SK-N-SH (cell line): ENCODE measurements around the gene POGZ. TPM values are rescaled to one million over a fixed set of nuclear protein-coding genes. Genes with fewer than 3 reads are reported as not detected.

Experiments
- CTCF ChIA-PET: fragments of 300-600, 350-600 bp; formaldehyde crosslinking; extraction: SDS; loops from one replicate; lab custom pipeline; 2021; lab: Yijun Ruan, JAX
- POLR2A ChIA-PET: fragments of 350-600 bp; sonication (Branson Sonifier 250); formaldehyde crosslinking; extraction: SDS; loops from one replicate; lab custom pipeline; 2020; ENCODE audit warnings: antibody characterized with exemption, inconsistent platforms; lab: Yijun Ruan, JAX
- DNase-seq: peaks from one replicate; pipeline ENCODE4 v3.0.0; 2012
- H2AFZ ChIP-seq: fragments of 200-600 bp; sonication (generic); 2 replicates; pipeline ENCODE4 v1.8.1; 2016; ENCODE audit warnings: antibody characterized with exemption, mild to moderate bottlenecking, low read depth
- H3F3A ChIP-seq: fragments of 200-600 bp; sonication (generic); replicated peaks from 2 replicates; pipeline ENCODE3; 2016; ENCODE audit warnings: antibody characterized with exemption, mild to moderate bottlenecking; ENCODE audit not compliant: insufficient read depth
- H3K27ac ChIP-seq, 2 experiments: fragments of 200-500 bp in 1 of 2; fragments of 200-600 bp in 1 of 2; sonication (Bioruptor generic) in 1 of 2; sonication (generic), shearing (Covaris generic) in 1 of 2; 2 replicates each; pipeline versions ENCODE4 v1.5.1 to v1.6.1; 2014 to 2016; ENCODE audit warnings: low read depth in 2 of 2, inconsistent platforms in 1 of 2, low read length in 1 of 2, mild to moderate bottlenecking in 1 of 2, mixed read lengths in 1 of 2
- H3K27me3 ChIP-seq: fragments of 200-600 bp; sonication (generic), shearing (Covaris generic); 2 replicates; pipeline ENCODE4 v1.6.1; 2016; ENCODE audit warnings: mixed run types; ENCODE audit not compliant: insufficient read depth
- H3K36me3 ChIP-seq, 2 experiments: fragments of 200-500 bp in 1 of 2; fragments of 200-600 bp in 1 of 2; sonication (Bioruptor generic) in 1 of 2; sonication (generic) in 1 of 2; replicated peaks in 1 of 2; 2 replicates each; pipeline versions ENCODE3 to v1.5.1; 2014 to 2016; ENCODE audit warnings: low read length in 1 of 2, mild to moderate bottlenecking in 1 of 2; ENCODE audit not compliant: insufficient read depth in 2 of 2, control insufficient read depth in 1 of 2
- H3K4me1 ChIP-seq, 2 experiments: fragments of 200-500 bp in 1 of 2; fragments of 200-600 bp in 1 of 2; sonication (Bioruptor generic) in 1 of 2; sonication (generic), shearing (Covaris generic) in 1 of 2; 2 replicates each; pipeline versions ENCODE4 v1.5.1 to v1.6.1; 2014 to 2016; ENCODE audit warnings: low read depth in 1 of 2, low read length in 1 of 2, mixed run types in 1 of 2; ENCODE audit not compliant: insufficient read depth in 2 of 2, control insufficient read depth in 1 of 2
- H3K4me2 ChIP-seq: fragments of 200-600 bp; sonication (generic), shearing (Covaris generic); 2 replicates; pipeline ENCODE4 v1.6.1; 2017; ENCODE audit warnings: mixed run types
- H3K4me3 ChIP-seq, 2 experiments: fragments of 200-500 bp in 1 of 2; fragments of 200-600 bp in 1 of 2; sonication (Bioruptor generic) in 1 of 2; sonication (generic), shearing (Covaris generic) in 1 of 2; 2 replicates each; pipeline versions ENCODE4 v1.5.1 to v1.8.1; 2014 to 2016; ENCODE audit warnings: low read depth in 2 of 2, inconsistent platforms in 1 of 2, low read length in 1 of 2, mild to moderate bottlenecking in 1 of 2, mixed read lengths in 1 of 2, moderate library complexity in 1 of 2
- H3K79me2 ChIP-seq: fragments of 200-600 bp; sonication (generic); 2 replicates; pipeline ENCODE4 v1.8.1; 2017; ENCODE audit warnings: mild to moderate bottlenecking; ENCODE audit not compliant: insufficient read depth
- H3K9ac ChIP-seq: fragments of 200-600 bp; sonication (generic); 2 replicates; pipeline ENCODE4 v1.6.1; 2017; ENCODE audit warnings: mixed run types
- H3K9me2 ChIP-seq: fragments of 200-600 bp; sonication (generic); 2 replicates; pipeline ENCODE4 v1.6.1; 2017; ENCODE audit warnings: mixed run types
- H3K9me3 ChIP-seq: fragments of 200-600 bp; sonication (generic); 2 replicates; pipeline ENCODE4 v1.6.1; 2017; ENCODE audit warnings: mixed run types, mild to moderate bottlenecking, moderate library complexity
- H4K20me1 ChIP-seq: fragments of 200-600 bp; sonication (generic); 2 replicates; pipeline ENCODE4 v1.6.1; 2017; ENCODE audit warnings: mild to moderate bottlenecking, mixed run types; ENCODE audit not compliant: insufficient read depth
- FOSL2 ChIP-seq: IDR thresholded peaks from 2 replicates; pipeline ENCODE4 v1.4.0; 2012; ENCODE audit warnings: low read depth, mild to moderate bottlenecking, moderate library complexity, borderline replicate concordance
- PBX3 ChIP-seq: IDR thresholded peaks from 2 replicates; pipeline ENCODE4; 2012
- POLR2AphosphoS5 ChIP-seq: IDR thresholded peaks from 2 replicates; pipeline ENCODE4 v1.6.1; 2012; ENCODE audit warnings: low read depth, low read length
- SIN3A ChIP-seq: IDR thresholded peaks from 2 replicates; pipeline ENCODE4 v1.6.1; 2012; ENCODE audit warnings: low read depth, mild to moderate bottlenecking, low read length, moderate library complexity, borderline replicate concordance
- SMC3 ChIP-seq: IDR thresholded peaks from 2 replicates; pipeline ENCODE4 v1.6.1; 2012; ENCODE audit warnings: low read depth, low read length, improper control_type of control experiment
- TAF1 ChIP-seq: IDR thresholded peaks from 2 replicates; pipeline ENCODE4 v1.6.1; 2012; ENCODE audit warnings: low read depth, mild to moderate bottlenecking, low read length, moderate library complexity, borderline replicate concordance
- TEAD4 ChIP-seq: IDR thresholded peaks from 2 replicates; pipeline ENCODE4 v1.4.0; 2012; ENCODE audit warnings: mild to moderate bottlenecking, borderline replicate concordance; ENCODE audit not compliant: insufficient read depth
- WGBS: methylation state at CpG from one replicate; pipeline ENCODE4 v1.1.6; 2017; ENCODE audit warnings: low lambda C conversion rate; 5-methylcytosine and 5-hydroxymethylcytosine counted together
- polyA plus RNA-seq, 3 experiments: library from polyadenylated mRNA; depleted of rRNA; stranded (reverse); fragments of >200 nt; gene quantifications; 2 replicates each; pipeline ENCODE4 v1.2.3, GENCODE V29; 2012
- TF ChIP-seq, protein P1 (sequence below): fragments of 150-350 bp; IDR thresholded peaks from 2 replicates; pipeline ENCODE4 v1.6.1; 2017; ENCODE audit warnings: antibody characterized with exemption, low read length, low read depth, borderline replicate concordance
- TF ChIP-seq, protein P2 (sequence below): IDR thresholded peaks from 2 replicates; pipeline ENCODE4 v1.4.0; 2012; ENCODE audit warnings: low read depth, borderline replicate concordance

POGZ gene
- polyA plus RNA-seq, 1 of the 3 experiments (the other 2 are of a cell fraction): 23.9 TPM

DNA sequence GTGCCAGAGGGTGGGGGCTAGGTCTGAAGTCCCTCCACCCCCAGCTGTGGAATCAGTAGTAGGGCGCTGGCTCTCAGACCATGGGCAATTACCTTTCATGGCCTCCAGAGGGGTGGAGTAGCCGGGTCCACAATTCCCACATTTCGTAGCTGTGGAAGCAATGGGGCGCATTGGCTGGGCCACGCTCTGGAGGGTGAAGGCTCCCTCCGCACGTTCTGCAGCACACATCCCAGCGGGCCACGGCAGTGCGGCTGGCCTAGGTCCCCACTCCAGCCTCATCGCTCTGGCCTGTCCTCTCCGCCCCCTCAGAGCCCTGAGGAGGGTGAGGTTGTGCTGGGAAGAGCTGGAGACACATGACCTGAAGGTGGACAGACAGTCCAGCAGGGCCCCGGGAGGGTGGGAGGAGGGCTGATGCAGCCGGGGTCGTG lies 89.7 kb downstream of the POGZ start (continued):
- TF ChIP-seq, protein P1, sequence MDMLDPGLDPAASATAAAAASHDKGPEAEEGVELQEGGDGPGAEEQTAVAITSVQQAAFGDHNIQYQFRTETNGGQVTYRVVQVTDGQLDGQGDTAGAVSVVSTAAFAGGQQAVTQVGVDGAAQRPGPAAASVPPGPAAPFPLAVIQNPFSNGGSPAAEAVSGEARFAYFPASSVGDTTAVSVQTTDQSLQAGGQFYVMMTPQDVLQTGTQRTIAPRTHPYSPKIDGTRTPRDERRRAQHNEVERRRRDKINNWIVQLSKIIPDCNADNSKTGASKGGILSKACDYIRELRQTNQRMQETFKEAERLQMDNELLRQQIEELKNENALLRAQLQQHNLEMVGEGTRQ: no peak
- TF ChIP-seq SIN3A (no peak), PBX3 (no peak), TAF1 (no peak), SMC3 (no peak), TEAD4 (no peak)

DNA sequence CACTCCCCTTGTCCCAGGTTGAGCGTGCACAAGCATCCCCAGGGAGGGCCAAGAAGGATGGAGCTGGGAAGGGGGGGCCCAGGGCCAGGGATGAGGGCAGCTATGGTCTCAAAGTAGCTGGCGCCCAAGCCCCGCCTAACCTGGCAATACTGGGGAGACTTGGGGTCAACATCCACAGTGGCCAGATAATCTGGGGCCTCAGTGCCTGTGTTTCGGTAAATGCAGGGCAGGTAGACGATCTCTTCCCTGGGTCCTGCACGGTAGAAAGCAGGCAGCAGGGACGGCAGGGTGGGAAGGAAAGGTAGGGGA lies 90.0 kb downstream of the POGZ start:
- no peaks in the 10 kb centered on the region for H3K79me2 ChIP-seq
- H4K20me1 ChIP-seq: no peaks in the 10 kb centered on the region
- no peak overlapping the region for H3K4me3 ChIP-seq
- no peaks in the 10 kb centered on the region for H3K9me2 ChIP-seq
- no peak overlapping the region for H2AFZ ChIP-seq
- no peak overlapping the region for H3K9ac ChIP-seq
- no peaks in the 10 kb centered on the region for H3F3A ChIP-seq
- H3K9me3 ChIP-seq: no peaks in the 10 kb centered on the region
- H3K27me3 ChIP-seq: no peaks in the 10 kb centered on the region
- DNase-seq: no peak
- TF ChIP-seq POLR2AphosphoS5 (no peak), FOSL2 (no peak), SIN3A (no peak)
- TF ChIP-seq, protein P2, sequence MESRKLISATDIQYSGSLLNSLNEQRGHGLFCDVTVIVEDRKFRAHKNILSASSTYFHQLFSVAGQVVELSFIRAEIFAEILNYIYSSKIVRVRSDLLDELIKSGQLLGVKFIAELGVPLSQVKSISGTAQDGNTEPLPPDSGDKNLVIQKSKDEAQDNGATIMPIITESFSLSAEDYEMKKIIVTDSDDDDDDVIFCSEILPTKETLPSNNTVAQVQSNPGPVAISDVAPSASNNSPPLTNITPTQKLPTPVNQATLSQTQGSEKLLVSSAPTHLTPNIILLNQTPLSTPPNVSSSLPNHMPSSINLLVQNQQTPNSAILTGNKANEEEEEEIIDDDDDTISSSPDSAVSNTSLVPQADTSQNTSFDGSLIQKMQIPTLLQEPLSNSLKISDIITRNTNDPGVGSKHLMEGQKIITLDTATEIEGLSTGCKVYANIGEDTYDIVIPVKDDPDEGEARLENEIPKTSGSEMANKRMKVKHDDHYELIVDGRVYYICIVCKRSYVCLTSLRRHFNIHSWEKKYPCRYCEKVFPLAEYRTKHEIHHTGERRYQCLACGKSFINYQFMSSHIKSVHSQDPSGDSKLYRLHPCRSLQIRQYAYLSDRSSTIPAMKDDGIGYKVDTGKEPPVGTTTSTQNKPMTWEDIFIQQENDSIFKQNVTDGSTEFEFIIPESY: no peak
- TF ChIP-seq, all 33 proteins: peak for 0
- Histone ChIP-seq H3K36me3 (no peaks in the 10 kb centered on the region), H3K27ac (no peak overlapping the region), H3K4me1 (peaks cover 0 to 15% of the 10 kb centered on the region in 2 experiments; a peak in 1 of 4 replicates), H3K4me2 (no peak overlapping the region)
- CTCF ChIA-PET: interaction anchor here (1.4 to 2.5 kb wide), 3 partner anchors 13 to 68 kb away, joined by 3 to 10 read pairs (median 5); no protein-coding TSS in a partner anchor
- 80% methylated on average over 7 of the region's 7 CpGs for WGBS
- POLR2A ChIA-PET: no interaction called here
